ENCODE data around the gene AAMDC. TPM values are rescaled to one million over a fixed set of nuclear protein-coding genes. Genes with fewer than 3 reads are reported as not detected.
"Not testable (repeated sequence)": the region's sequence is repeated elsewhere in the genome, so short reads cannot be mapped to it uniquely, and the experiment has no call there.

AAMDC gene
- total RNA-seq, 1 donor from 2014 or later: 27.3 TPM

DNA sequence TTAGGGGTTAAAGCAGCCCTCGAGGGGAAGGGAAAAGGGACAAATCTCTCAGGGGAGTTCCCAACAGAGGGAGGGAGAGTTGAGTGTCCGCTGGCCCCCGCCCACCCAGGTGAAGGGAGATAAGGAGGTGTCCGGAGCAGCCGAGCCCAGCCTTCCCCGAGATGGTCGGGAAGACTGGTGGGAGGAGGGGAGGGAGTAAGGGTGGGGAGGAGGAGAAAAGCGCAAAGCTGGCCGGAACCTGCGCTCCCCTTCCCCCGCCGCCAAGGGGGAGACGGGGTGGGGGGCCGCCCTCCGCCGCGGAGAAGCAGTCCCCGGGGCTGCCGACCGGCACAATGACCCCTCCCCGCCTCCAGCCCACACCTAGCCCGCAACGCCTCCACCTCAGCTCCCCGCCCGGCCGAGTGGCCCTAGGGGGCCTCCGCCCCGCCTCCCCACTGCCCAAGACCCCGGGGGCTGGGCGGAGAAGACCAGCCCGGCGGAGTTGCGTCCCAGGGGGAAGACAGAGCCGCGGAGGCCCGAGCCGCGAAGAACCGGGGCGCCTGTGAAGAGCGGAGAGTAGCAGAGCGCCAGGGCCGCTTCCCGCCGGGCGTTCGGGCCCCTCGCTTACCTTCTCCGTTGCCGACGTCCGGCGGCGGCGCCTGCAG is 901 bp upstream of the AAMDC start:
- TF ChIP-seq, protein P1, sequence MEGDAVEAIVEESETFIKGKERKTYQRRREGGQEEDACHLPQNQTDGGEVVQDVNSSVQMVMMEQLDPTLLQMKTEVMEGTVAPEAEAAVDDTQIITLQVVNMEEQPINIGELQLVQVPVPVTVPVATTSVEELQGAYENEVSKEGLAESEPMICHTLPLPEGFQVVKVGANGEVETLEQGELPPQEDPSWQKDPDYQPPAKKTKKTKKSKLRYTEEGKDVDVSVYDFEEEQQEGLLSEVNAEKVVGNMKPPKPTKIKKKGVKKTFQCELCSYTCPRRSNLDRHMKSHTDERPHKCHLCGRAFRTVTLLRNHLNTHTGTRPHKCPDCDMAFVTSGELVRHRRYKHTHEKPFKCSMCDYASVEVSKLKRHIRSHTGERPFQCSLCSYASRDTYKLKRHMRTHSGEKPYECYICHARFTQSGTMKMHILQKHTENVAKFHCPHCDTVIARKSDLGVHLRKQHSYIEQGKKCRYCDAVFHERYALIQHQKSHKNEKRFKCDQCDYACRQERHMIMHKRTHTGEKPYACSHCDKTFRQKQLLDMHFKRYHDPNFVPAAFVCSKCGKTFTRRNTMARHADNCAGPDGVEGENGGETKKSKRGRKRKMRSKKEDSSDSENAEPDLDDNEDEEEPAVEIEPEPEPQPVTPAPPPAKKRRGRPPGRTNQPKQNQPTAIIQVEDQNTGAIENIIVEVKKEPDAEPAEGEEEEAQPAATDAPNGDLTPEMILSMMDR (IDR thresholded peaks at IDR 0.05): no peak
- ATAC-seq: peak; percentile 11
- Histone ChIP-seq H3K27me3 (no peaks in the 10 kb centered on the region), H3K4me1 (peaks cover 46% of the 10 kb centered on the region), H3K9me3 (no peaks in the 10 kb centered on the region), H3K4me3 (peak overlapping the region; percentile 99), H3K36me3 (no peaks in the 10 kb centered on the region), H3K27ac (peak overlapping the region; percentile 92)
- intact Hi-C loops (cut with DNase I): no loop called here
- peak; percentile 76 for DNase-seq

DNA sequence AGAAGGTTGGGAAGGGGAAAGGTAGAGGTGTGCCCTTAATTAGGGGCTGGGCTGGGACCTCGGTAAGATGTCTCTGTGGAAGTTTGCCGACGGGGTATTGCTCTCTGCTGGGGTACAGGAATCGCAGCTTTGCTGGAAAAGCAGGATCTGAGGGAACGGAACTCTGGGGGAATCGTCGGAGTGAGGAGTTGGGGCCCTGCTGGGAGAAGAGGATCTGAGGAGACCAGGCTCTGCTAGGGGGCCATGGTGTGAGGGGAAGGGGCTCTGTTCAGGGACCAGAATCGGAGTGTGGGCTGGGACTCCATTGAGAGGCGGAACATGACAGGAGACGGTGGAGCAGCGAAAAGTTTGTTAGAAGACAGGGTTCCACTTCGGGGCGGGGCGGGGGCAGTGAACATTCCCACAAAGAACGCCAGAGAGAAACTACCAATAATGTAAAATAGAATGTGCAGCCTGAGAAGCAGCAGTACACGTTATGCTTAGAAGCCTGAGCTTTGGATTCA is 456 bp downstream of the AAMDC start:
- ATAC-seq (no peak), DNase-seq (peak; percentile 68)
- H3K4me1 ChIP-seq: peaks cover 46% of the 10 kb centered on the region
- H3K9me3 ChIP-seq: no peaks in the 10 kb centered on the region
- H3K27me3 ChIP-seq: no peaks in the 10 kb centered on the region
- H3K27ac ChIP-seq: peak overlapping the region; percentile 80
- intact Hi-C loops (cut with DNase I): no loop called here
- TF ChIP-seq, protein P1 (IDR thresholded peaks at IDR 0.05): no peak
- H3K4me3 ChIP-seq: peak overlapping the region; percentile 99
- H3K36me3 ChIP-seq: no peaks in the 10 kb centered on the region

- Histone ChIP-seq H3K4me1 (peaks cover 44% of the 10 kb centered on the region), H3K4me3 (peak overlapping the region; percentile 99)
- ATAC-seq; H3K36me3 ChIP-seq; DNase-seq; H3K27ac ChIP-seq; H3K9me3 ChIP-seq; H3K27me3 ChIP-seq; intact Hi-C loops (cut with DNase I): not testable (repeated sequence)
Measured at GRCh38 chr11:77822126-77822525, 1.2 kb downstream of the AAMDC start.

DNA sequence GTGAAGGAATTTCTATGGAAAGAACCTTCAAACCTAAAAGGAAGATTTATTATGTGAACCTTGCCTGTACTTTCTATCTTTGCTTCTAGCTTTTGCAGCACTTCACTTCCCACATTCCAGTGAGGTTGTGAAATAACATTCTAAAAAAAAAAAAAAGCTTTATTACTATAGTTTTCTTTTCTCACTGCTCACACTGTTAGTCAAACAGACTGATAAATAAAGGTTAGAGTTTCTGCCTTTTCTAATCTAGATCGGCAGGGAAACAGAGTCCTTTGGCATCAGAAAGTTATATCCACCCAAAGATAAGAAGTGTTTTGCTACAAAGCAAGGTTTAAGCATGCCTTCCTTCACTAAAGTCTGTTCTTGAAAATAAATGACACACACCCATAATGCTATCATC is 2.8 kb downstream of the AAMDC start:
- Histone ChIP-seq H3K4me3 (no peak overlapping the region), H3K36me3 (no peaks in the 10 kb centered on the region), H3K4me1 (peaks cover 28% of the 10 kb centered on the region), H3K27me3 (no peaks in the 10 kb centered on the region), H3K9me3 (no peaks in the 10 kb centered on the region), H3K27ac (no peak overlapping the region)
- TF ChIP-seq, protein P1 (IDR thresholded peaks at IDR 0.05): no peak
- ATAC-seq (no peak), DNase-seq (no peak)
- intact Hi-C loops (cut with DNase I): no loop called here

DNA sequence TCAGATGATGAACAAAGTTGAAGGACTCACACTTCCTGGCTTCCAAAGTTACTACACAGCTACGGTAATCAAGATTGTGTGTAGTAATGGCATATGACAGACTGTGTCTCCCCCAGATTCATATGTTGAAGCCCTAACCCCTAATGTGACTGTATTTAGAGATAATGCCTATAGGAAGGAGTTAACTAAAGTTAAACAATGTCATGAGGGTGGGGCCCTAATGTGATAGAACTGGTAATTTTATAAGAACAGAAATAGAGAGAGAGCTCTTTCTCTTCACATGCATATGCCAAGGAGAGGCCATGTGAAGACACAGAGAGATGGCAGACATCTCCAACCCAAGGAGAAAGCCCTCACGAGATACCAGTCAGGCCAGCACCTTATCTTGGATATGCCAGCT is 8.0 kb downstream of the AAMDC start:
- TF ChIP-seq, protein P1 (IDR thresholded peaks at IDR 0.05): no peak
- intact Hi-C loops (cut with DNase I): no loop called here
- H3K4me1 ChIP-seq: peaks cover 3% of the 10 kb centered on the region
- H3K27ac ChIP-seq: no peak overlapping the region
- no peak for ATAC-seq
- H3K4me3 ChIP-seq: no peak overlapping the region
- no peaks in the 10 kb centered on the region for H3K36me3 ChIP-seq
- H3K9me3 ChIP-seq: no peaks in the 10 kb centered on the region
- H3K27me3 ChIP-seq: no peaks in the 10 kb centered on the region
- DNase-seq: no peak

- Histone ChIP-seq H3K4me1 (no peaks in the 10 kb centered on the region), H3K36me3 (peaks cover 6% of the 10 kb centered on the region), H3K27me3 (no peaks in the 10 kb centered on the region), H3K27ac (no peak overlapping the region), H3K9me3 (no peaks in the 10 kb centered on the region), H3K4me3 (no peak overlapping the region)
- TF ChIP-seq, protein P1 (IDR thresholded peaks at IDR 0.05): no peak
- DNase-seq: no peak
- no peak for ATAC-seq
- intact Hi-C loops (cut with DNase I): no loop called here
Measured at GRCh38 chr11:77833302-77833701, 12.4 kb downstream of the AAMDC start.
